ENCODE results near the gene ITIH1. TPM values are rescaled to one million over a fixed set of nuclear protein-coding genes. Genes with fewer than 3 reads are reported as not detected.
A peak's percentile ranks its signal among the peaks of the same experiment; 100 is the strongest.

ITIH1 gene
- total RNA-seq, 6 experiments from 2014 or later, result 376 to 1,846 (median 1,201) TPM

DNA sequence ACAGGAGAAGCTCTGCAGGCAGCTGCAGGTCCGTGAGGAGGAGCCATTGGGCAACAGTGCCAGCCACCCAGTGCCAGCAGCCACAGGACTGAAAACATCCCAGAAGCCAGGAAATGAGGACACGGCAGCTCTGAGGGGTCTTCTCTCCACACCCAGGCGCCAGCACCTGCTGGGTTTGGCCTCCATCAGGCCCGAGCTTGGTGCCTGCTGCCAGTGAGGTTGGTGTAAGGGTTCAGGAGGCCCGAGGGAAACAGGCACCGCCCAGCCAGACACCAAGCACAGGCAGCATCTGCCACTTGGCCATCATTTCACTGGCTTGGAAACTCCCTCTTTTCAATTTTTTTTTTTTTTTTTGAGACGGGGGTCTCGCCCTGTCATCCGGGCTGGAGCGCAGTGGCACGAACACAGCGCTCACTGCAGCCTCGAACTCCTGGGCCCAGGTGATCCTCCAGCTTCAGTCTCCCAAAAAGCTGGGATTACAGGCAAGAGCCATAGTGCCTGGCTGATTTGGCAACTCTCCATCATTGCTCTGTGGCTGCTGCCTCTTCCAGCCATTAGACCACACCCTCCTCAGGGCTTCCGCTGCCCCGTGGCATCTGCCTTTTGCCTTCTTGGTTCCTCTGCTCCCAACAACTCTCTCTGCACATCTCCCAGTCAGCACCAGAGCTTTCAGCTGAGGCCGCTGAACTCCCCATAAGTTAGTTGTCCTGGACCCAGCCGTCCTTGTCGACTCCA is 15.7 kb downstream of the ITIH1 start:
- H3K4me3 ChIP-seq, result no peak overlapping the region
- TF ChIP-seq CTCF (IDR thresholded peaks at IDR 0.05), result no peak
- no peak for TF ChIP-seq POLR2A (IDR thresholded peaks at IDR 0.05)
- 40% methylated on average over 5 of the region's 18 CpGs for WGBS (ENCODE audit: insufficient coverage, low coverage, low lambda C conversion rate, missing lambda C conversion rate)
- ATAC-seq, result peak; percentile 2 to 23 (median 6)
- H3K36me3 ChIP-seq, result peaks cover 0 to 57% (median 16%) of the 10 kb centered on the region in 4 donors
- H3K27ac ChIP-seq, result peak overlapping the region; percentile 75 to 90 (median 89)
- H3K27me3 ChIP-seq, result no peaks in the 10 kb centered on the region
- intact Hi-C loops (cut with DNase I), result no loop called here
- DNase-seq, result no peak
- no peaks in the 10 kb centered on the region for H3K9me3 ChIP-seq
- H3K4me1 ChIP-seq, result peaks cover 2 to 81% (median 34%) of the 10 kb centered on the region in 4 donors

GRCh38 chr3:52793702-52794611 is 16.6 kb downstream of the ITIH1 start:
- peaks cover 2 to 81% (median 37%) of the 10 kb centered on the region in 4 donors for H3K4me1 ChIP-seq
- peak overlapping the region; percentile 75 to 90 (median 89) for H3K27ac ChIP-seq
- H3K27me3 ChIP-seq, result no peaks in the 10 kb centered on the region
- TF ChIP-seq POLR2A (IDR thresholded peaks at IDR 0.05), result no peak
- TF ChIP-seq CTCF (IDR thresholded peaks at IDR 0.05), result no peak
- H3K4me3 ChIP-seq, result peak overlapping the region; percentile 48 to 75 (median 70)
- intact Hi-C loops (cut with DNase I), result no loop called here
- no peaks in the 10 kb centered on the region for H3K9me3 ChIP-seq
- DNase-seq (no peak), ATAC-seq (peak; percentile 39 to 60 (median 57))
- 40% methylated on average over 9 of the region's 9 CpGs for WGBS (ENCODE audit: insufficient coverage, low coverage, low lambda C conversion rate, missing lambda C conversion rate)
- H3K36me3 ChIP-seq, result peaks cover 0 to 55% (median 16%) of the 10 kb centered on the region in 4 donors

GRCh38 chr3:52794612-52795099 is 17.3 kb downstream of the ITIH1 start, which contains the start of gene ITIH3:
Gene ITIH3, plus strand, starts transcription at chr3:52794796. Its CDS starts 8 bp downstream, at chr3:52794804.
- DNase-seq (peak; percentile 89 to 93 (median 90)), ATAC-seq (peak; percentile 65 to 80 (median 75))
- peaks cover 2 to 83% (median 40%) of the 10 kb centered on the region in 4 donors for H3K4me1 ChIP-seq
- no peaks in the 10 kb centered on the region for H3K27me3 ChIP-seq
- peaks cover 0 to 56% (median 19%) of the 10 kb centered on the region in 4 donors for H3K36me3 ChIP-seq
- intact Hi-C loops (cut with DNase I), result no loop called here
- peak within 1 kb of the TSS; percentile 75 to 90 (median 89) for H3K27ac ChIP-seq
- H3K9me3 ChIP-seq, result no peaks in the 10 kb centered on the region
- peak within 1 kb of the TSS; percentile 48 to 75 (median 70) for H3K4me3 ChIP-seq
- TF ChIP-seq POLR2A (IDR thresholded peaks at IDR 0.05) (peak; percentile 94), CTCF (IDR thresholded peaks at IDR 0.05) (no peak)
- WGBS (ENCODE audit: insufficient coverage, low coverage, low lambda C conversion rate, missing lambda C conversion rate), result 44% methylated on average over 4 of the region's 10 CpGs

DNA sequence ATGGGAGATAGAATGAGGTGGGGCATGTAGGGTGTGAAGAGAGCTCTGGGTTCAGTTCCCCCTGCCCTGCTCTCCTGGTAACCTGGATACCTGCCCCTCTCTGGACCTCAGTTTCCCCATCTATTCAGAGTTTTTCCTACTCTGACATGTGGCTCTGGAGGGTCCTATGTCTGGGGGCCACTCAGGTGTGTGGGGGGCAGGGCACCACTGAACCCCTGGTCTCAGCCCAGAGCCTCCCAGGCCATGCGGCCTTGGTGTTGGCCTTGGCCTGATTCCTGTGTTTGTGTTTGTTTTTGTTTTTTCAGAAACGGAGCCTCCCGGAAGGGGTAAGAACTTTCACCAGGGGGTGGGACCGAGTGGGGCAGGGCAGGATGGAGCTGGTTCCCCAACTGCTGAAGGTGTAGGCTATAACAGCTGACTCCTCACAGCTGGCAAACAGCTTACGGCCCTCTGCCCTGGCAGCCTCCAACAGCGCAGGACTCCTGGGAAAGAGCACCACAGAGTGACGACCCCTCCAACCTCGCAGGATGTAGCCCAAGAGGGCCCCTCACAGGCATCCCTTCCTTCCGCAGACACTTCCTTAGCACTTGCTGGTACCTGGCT is 18.0 kb downstream of the ITIH1 start:
- intact Hi-C loops (cut with DNase I), result no loop called here
- Histone ChIP-seq H3K4me1 (peaks cover 2 to 81% (median 40%) of the 10 kb centered on the region in 4 donors), H3K27ac (peak overlapping the region; percentile 75 to 90 (median 89)), H3K36me3 (peaks cover 0 to 56% (median 24%) of the 10 kb centered on the region in 4 donors), H3K9me3 (no peaks in the 10 kb centered on the region), H3K4me3 (peak overlapping the region; percentile 48 to 75 (median 70)), H3K27me3 (no peaks in the 10 kb centered on the region)
- DNase-seq, result peak; percentile 66 to 87 (median 85)
- WGBS (ENCODE audit: insufficient coverage, low coverage, low lambda C conversion rate, missing lambda C conversion rate), result 6% methylated on average over 3 of the region's 9 CpGs
- TF ChIP-seq POLR2A (IDR thresholded peaks at IDR 0.05) (peak; percentile 54), CTCF (IDR thresholded peaks at IDR 0.05) (no peak)
- peak; percentile 29 to 64 (median 58) for ATAC-seq

All from right lobe of liver (tissue), 6 donors.